Measurements from ENCODE around the gene AGBL1. TPM values are rescaled to one million over a fixed set of nuclear protein-coding genes. Genes with fewer than 3 reads are reported as not detected.

AGBL1 gene
- total RNA-seq, 1 donor from 2014 or later: not detected

DNA sequence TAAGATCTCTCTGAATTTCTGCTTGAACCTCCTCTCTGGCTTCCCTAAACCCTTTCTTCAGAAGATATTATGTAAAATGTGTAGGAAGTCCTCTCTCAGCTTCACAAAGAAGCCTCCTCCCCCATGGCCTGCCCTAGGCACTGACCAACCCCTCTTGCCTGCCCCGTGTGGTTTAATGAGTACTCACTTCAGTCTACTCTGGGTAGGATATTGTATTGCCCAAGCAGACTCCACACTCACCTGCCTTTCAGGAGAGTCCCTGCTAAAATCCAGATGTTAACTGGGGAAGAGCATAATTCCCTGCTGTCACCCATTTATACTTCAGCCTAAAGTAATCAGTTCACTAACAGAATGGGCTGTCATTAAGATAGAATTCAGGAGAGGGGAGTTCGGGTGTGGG, 2.6 kb upstream of the AGBL1 start:
- no peak for TF ChIP-seq EZH2 (IDR thresholded peaks at IDR 0.05; ENCODE audit: insufficient read depth, low read length)
- TF ChIP-seq, protein P1, sequence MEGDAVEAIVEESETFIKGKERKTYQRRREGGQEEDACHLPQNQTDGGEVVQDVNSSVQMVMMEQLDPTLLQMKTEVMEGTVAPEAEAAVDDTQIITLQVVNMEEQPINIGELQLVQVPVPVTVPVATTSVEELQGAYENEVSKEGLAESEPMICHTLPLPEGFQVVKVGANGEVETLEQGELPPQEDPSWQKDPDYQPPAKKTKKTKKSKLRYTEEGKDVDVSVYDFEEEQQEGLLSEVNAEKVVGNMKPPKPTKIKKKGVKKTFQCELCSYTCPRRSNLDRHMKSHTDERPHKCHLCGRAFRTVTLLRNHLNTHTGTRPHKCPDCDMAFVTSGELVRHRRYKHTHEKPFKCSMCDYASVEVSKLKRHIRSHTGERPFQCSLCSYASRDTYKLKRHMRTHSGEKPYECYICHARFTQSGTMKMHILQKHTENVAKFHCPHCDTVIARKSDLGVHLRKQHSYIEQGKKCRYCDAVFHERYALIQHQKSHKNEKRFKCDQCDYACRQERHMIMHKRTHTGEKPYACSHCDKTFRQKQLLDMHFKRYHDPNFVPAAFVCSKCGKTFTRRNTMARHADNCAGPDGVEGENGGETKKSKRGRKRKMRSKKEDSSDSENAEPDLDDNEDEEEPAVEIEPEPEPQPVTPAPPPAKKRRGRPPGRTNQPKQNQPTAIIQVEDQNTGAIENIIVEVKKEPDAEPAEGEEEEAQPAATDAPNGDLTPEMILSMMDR (IDR thresholded peaks at IDR 0.05; ENCODE audit: insufficient read depth, low read depth, low read length): no peak
- Histone ChIP-seq H3K4me2 (ENCODE audit: low read length) (no peak overlapping the region), H2AFZ (ENCODE audit: low read depth, low read length) (no peak overlapping the region), H3K4me1 (ENCODE audit: insufficient read depth, low read length) (no peaks in the 10 kb centered on the region), H3K79me2 (ENCODE audit: insufficient read depth, low read length) (no peaks in the 10 kb centered on the region), H3K36me3 (ENCODE audit: insufficient read depth, low read length) (no peaks in the 10 kb centered on the region), H3K9ac (ENCODE audit: low read length) (no peak overlapping the region), H3K27ac (ENCODE audit: low read depth, low read length) (no peak overlapping the region), H3K27me3 (ENCODE audit: insufficient read depth, low read length) (no peaks in the 10 kb centered on the region), H3K4me3 (ENCODE audit: insufficient read depth, low read depth, low read length) (no peak overlapping the region), H4K20me1 (ENCODE audit: insufficient read depth, low read length) (no peaks in the 10 kb centered on the region), H3K9me3 (ENCODE audit: insufficient read depth, low read depth, low read length) (no peaks in the 10 kb centered on the region)
- no peaks in the 10 kb centered on the region for H3K9me3 Mint-ChIP-seq (ENCODE audit: unreplicated experiment)
- H3K27me3 Mint-ChIP-seq (ENCODE audit: low read depth, unreplicated experiment): no peaks in the 10 kb centered on the region
- H3K4me1 Mint-ChIP-seq (ENCODE audit: low read depth, unreplicated experiment): no peaks in the 10 kb centered on the region
- no peak overlapping the region for H3K27ac Mint-ChIP-seq (ENCODE audit: unreplicated experiment)
- FAIRE-seq (no peak), DNase-seq (ENCODE audit: low read depth) (no peak)
- H3K36me3 Mint-ChIP-seq (ENCODE audit: low read depth, unreplicated experiment): no peaks in the 10 kb centered on the region
- no peak overlapping the region for H3K4me3 Mint-ChIP-seq (ENCODE audit: unreplicated experiment)

DNA sequence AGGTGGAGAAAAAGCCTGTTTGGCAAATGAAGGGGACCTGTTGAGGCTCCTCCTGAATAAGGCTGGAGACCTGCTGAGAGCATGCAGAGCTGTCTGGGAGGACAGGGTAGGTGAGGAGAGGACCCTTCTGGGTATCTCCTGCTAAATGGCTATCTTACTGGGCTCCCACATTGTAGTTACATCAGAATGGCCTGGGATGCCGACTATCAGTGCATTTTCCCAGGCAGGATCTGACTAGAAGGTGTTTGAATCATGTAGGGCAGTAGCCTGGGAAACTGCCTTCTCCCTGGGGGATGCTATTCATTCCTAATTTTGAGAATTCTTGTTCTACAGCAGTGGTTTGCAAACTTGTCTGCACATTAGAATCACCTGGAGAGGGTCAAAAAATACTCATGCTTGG, 631 bp downstream of the AGBL1 start:
- no peaks in the 10 kb centered on the region for H3K4me1 ChIP-seq (ENCODE audit: insufficient read depth, low read length)
- no peak for TF ChIP-seq EZH2 (IDR thresholded peaks at IDR 0.05; ENCODE audit: insufficient read depth, low read length)
- TF ChIP-seq, protein P1 (IDR thresholded peaks at IDR 0.05; ENCODE audit: insufficient read depth, low read depth, low read length): no peak
- FAIRE-seq (no peak), DNase-seq (ENCODE audit: low read depth) (no peak)
- peaks cover 6% of the 10 kb centered on the region for H3K4me1 Mint-ChIP-seq (ENCODE audit: low read depth, unreplicated experiment)
- H3K36me3 ChIP-seq (ENCODE audit: insufficient read depth, low read length): no peaks in the 10 kb centered on the region
- no peaks in the 10 kb centered on the region for H3K9me3 Mint-ChIP-seq (ENCODE audit: unreplicated experiment)
- H3K27ac ChIP-seq (ENCODE audit: low read depth, low read length): no peak overlapping the region
- no peaks in the 10 kb centered on the region for H3K79me2 ChIP-seq (ENCODE audit: insufficient read depth, low read length)
- H3K27me3 Mint-ChIP-seq (ENCODE audit: low read depth, unreplicated experiment): peaks cover 2% of the 10 kb centered on the region
- no peaks in the 10 kb centered on the region for H3K9me3 ChIP-seq (ENCODE audit: insufficient read depth, low read depth, low read length)
- no peak overlapping the region for H3K9ac ChIP-seq (ENCODE audit: low read length)
- no peak overlapping the region for H2AFZ ChIP-seq (ENCODE audit: low read depth, low read length)
- no peak overlapping the region for H3K4me2 ChIP-seq (ENCODE audit: low read length)
- H3K36me3 Mint-ChIP-seq (ENCODE audit: low read depth, unreplicated experiment): no peaks in the 10 kb centered on the region
- no peak overlapping the region for H3K27ac Mint-ChIP-seq (ENCODE audit: unreplicated experiment)
- H3K4me3 Mint-ChIP-seq (ENCODE audit: unreplicated experiment): no peak overlapping the region
- H4K20me1 ChIP-seq (ENCODE audit: insufficient read depth, low read length): no peaks in the 10 kb centered on the region
- no peaks in the 10 kb centered on the region for H3K27me3 ChIP-seq (ENCODE audit: insufficient read depth, low read length)
- no peak overlapping the region for H3K4me3 ChIP-seq (ENCODE audit: insufficient read depth, low read depth, low read length)

DNA sequence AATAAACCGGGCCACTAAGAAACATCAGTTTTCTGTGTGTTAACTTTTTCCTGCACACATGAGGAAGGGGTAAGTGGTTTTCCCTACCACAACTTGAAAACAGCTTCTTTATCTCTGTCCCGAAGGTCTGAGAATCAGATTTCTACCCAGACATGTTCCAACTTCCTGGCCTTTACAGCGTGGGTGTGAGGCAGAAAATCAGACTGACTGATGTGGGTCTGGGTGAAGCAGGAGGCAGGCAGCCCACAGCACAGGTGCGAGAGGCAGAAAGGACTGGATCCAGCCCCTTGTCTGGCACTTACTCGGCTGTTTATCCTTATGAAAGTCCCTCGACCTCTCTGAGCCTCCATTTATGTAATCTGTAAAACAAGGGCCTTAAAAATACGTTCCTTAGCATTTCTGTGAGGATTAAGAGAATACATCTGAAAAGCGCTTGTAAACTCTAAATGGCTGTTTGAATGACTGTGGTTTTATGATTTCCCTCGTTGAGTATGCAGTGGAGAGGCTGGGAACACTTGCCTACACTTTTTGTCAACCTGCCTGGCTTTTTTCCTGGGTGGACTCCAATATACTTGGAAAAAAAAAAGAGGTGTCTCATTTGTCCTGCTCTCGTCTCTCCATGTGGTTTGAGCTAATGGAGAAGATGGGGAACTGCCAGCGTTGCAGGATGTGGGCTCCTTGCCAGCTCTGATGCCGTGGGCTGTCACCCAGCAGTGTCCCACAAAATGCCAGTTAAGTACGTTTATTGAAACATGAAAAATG, 3.1 kb downstream of the AGBL1 start:
- DNase-seq (ENCODE audit: low read depth) (peak; percentile 56), FAIRE-seq (no peak)
- H3K27me3 ChIP-seq (ENCODE audit: insufficient read depth, low read length): no peaks in the 10 kb centered on the region
- Mint-ChIP-seq H3K27me3 (ENCODE audit: low read depth, unreplicated experiment) (peaks cover 7% of the 10 kb centered on the region), H3K36me3 (ENCODE audit: low read depth, unreplicated experiment) (no peaks in the 10 kb centered on the region), H3K4me1 (ENCODE audit: low read depth, unreplicated experiment) (peaks cover 6% of the 10 kb centered on the region), H3K27ac (ENCODE audit: unreplicated experiment) (no peak overlapping the region), H3K4me3 (ENCODE audit: unreplicated experiment) (no peak overlapping the region), H3K9me3 (ENCODE audit: unreplicated experiment) (no peaks in the 10 kb centered on the region)
- H3K9ac ChIP-seq (ENCODE audit: low read length): no peak overlapping the region
- no peaks in the 10 kb centered on the region for H3K4me1 ChIP-seq (ENCODE audit: insufficient read depth, low read length)
- no peak overlapping the region for H3K4me3 ChIP-seq (ENCODE audit: insufficient read depth, low read depth, low read length)
- H3K27ac ChIP-seq (ENCODE audit: low read depth, low read length): no peak overlapping the region
- no peaks in the 10 kb centered on the region for H3K36me3 ChIP-seq (ENCODE audit: insufficient read depth, low read length)
- H4K20me1 ChIP-seq (ENCODE audit: insufficient read depth, low read length): no peaks in the 10 kb centered on the region
- no peak overlapping the region for H2AFZ ChIP-seq (ENCODE audit: low read depth, low read length)
- H3K9me3 ChIP-seq (ENCODE audit: insufficient read depth, low read depth, low read length): no peaks in the 10 kb centered on the region
- no peak overlapping the region for H3K4me2 ChIP-seq (ENCODE audit: low read length)
- no peaks in the 10 kb centered on the region for H3K79me2 ChIP-seq (ENCODE audit: insufficient read depth, low read length)
- no peak for TF ChIP-seq EZH2 (IDR thresholded peaks at IDR 0.05; ENCODE audit: insufficient read depth, low read length)
- TF ChIP-seq, protein P1 (IDR thresholded peaks at IDR 0.05; ENCODE audit: insufficient read depth, low read depth, low read length): no peak
